ENCODE measurements around the gene RPL10A. TPM values are rescaled to one million over a fixed set of nuclear protein-coding genes. Genes with fewer than 3 reads are reported as not detected.

Gene RPL10A
- total RNA-seq, 2 donors from 2014 or later, result 998 to 1,213 TPM

DNA sequence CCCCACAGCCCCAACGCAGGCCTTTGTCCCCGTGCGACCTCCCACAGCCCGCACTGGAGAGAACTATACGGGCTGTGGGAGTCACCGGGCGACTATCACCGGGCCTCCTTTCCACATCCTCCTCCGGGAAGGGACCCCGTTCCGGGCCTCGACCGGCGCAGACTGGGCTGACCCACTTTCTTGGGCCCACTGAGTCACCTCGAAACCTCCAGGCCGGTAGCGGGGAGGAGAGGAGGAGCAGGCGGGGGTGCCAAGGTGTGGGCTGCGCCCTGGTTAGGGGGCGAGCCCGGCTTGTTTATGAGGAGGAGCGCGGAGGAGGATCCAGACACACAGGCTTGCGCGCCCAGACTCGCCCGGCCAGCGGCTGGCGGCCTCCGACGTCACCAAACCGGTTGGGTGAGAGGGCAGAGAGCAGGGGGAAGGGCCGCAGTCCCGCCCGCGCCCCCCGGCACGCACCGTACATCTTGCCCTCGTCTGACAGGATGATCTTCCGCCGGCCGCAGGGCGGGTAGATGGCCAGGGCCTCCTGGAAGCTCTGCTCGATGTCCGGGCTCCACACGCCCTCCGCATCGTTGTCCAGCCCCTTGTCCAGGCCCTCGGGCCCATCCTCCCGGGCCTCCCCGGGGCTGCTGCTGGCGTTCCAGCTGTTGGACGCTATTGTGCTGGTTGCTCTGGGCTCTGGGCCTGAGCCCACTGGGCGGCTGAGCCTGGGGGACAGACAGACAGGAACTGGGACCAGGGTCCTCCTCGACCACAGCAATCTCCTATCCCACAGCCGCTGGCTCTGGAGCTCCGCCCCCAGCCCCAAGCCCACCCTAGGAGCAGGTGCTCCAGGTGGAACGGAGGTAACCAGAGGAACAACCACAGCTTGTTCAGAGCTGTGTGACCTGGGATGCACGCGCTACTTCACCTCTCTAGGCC is 18.1 kb downstream of the RPL10A start:
- H3K9ac ChIP-seq (ENCODE audit: low read depth in 2 of 2, low read length in 2 of 2), result peak overlapping the region; percentile 68 to 89
- peak; percentile 94 for DNase-seq
- peaks cover 32% of the 10 kb centered on the region for H3K4me1 ChIP-seq
- H3K27ac ChIP-seq, result peak overlapping the region; percentile 94
- H3K4me3 ChIP-seq, result peak overlapping the region; percentile 23
- intact Hi-C loops (cut with DNase I), result no loop called here
- H3K27me3 ChIP-seq, result no peaks in the 10 kb centered on the region
- TF ChIP-seq, protein P1, sequence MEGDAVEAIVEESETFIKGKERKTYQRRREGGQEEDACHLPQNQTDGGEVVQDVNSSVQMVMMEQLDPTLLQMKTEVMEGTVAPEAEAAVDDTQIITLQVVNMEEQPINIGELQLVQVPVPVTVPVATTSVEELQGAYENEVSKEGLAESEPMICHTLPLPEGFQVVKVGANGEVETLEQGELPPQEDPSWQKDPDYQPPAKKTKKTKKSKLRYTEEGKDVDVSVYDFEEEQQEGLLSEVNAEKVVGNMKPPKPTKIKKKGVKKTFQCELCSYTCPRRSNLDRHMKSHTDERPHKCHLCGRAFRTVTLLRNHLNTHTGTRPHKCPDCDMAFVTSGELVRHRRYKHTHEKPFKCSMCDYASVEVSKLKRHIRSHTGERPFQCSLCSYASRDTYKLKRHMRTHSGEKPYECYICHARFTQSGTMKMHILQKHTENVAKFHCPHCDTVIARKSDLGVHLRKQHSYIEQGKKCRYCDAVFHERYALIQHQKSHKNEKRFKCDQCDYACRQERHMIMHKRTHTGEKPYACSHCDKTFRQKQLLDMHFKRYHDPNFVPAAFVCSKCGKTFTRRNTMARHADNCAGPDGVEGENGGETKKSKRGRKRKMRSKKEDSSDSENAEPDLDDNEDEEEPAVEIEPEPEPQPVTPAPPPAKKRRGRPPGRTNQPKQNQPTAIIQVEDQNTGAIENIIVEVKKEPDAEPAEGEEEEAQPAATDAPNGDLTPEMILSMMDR (IDR thresholded peaks at IDR 0.05), result no peak
- H3K36me3 ChIP-seq, result no peaks in the 10 kb centered on the region
- H3K9me3 ChIP-seq, result no peaks in the 10 kb centered on the region

DNA sequence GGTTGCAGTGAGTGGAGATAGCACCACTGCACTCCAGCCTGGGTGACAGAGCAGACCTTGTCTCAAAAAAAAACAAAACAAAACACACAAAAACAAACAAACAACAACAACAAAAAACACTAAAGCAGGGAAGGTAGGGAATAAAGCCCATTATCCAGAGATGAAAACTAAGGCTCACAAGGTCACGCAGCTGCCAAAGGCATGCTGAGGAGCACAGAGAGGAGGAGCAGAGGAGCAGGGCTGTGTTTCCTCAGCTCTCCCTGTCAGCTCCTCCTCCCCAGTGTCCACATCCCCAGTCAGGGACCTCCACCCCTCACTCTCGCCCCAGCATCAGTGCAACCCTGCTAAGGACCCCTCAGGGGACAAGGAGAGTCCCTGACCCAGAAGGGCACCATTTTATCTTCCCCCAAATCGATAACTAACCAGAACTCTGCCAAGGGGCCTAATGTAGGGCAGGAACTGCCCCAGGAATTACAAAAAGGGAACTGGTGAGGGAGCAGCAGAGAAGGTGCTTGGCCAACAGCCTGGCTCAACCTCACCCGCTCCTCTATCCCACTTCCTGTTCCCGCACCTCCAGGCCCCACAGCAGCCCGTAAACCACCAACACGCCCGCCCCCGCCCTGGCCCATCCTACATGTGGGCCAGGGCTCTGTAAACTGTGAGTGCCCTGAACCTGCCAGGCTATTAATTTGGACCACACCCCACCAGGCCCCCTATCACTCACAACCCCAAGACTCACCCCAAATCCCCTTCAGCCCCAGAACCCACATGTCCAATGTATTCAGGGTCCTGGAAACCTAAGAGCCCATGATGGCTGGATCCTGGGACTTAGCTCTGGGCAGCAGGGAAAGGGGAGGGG is 19.7 kb downstream of the RPL10A start:
- TF ChIP-seq, protein P1 (IDR thresholded peaks at IDR 0.05), result no peak
- Histone ChIP-seq H3K27me3 (no peaks in the 10 kb centered on the region), H3K9ac (ENCODE audit: low read depth in 2 of 2, low read length in 2 of 2) (peak overlapping the region; percentile 31 to 32), H3K9me3 (no peaks in the 10 kb centered on the region), H3K4me1 (peaks cover 32% of the 10 kb centered on the region), H3K27ac (peak overlapping the region; percentile 94), H3K4me3 (no peak overlapping the region), H3K36me3 (no peaks in the 10 kb centered on the region)
- intact Hi-C loops (cut with DNase I), result no loop called here
- peak; percentile 84 for DNase-seq

DNA sequence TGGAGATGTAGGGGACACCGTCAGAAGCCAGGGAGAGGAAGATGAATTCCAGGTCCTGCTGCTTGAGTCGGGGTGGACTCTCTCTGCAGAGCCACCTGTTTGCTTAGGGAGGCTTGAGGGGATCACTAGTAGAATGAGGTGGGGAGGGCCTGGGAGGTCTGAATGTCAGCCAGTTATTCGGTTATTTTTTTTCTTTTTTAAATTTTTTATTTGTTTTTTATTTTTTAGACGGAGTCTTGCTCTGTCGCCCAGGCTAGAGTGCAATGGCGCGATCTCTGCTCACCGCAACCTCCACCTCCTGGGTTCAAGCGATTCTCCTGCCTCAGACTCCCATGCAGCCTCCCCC is 20.3 kb downstream of the RPL10A start:
- H3K36me3 ChIP-seq, result no peaks in the 10 kb centered on the region
- H3K27ac ChIP-seq, result peak overlapping the region; percentile 94
- intact Hi-C loops (cut with DNase I), result no loop called here
- peak overlapping the region; percentile 5 to 31 for H3K9ac ChIP-seq (ENCODE audit: low read depth in 2 of 2, low read length in 2 of 2)
- H3K27me3 ChIP-seq, result no peaks in the 10 kb centered on the region
- no peak for DNase-seq
- TF ChIP-seq, protein P1 (IDR thresholded peaks at IDR 0.05), result no peak
- H3K4me3 ChIP-seq, result no peak overlapping the region
- H3K4me1 ChIP-seq, result peaks cover 32% of the 10 kb centered on the region
- no peaks in the 10 kb centered on the region for H3K9me3 ChIP-seq

DNA sequence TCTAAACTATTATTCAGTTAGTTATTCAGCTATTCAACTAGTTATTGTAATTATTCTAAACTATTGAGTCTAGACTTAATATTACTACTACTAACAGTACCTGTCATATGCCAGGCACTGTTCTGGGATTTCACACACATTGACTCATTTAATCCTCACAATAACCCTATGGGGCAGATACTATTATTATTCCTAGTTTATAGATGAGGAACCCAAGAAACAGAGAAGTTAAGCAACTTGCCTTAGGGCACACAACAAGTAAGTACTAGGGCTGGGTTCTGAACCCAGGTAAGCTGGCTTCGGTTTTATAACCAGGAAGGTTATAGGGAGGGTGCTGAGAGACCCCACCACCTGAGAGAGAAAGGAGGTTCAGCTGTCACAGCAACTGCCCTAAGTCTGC is 20.9 kb downstream of the RPL10A start:
- Histone ChIP-seq H3K4me3 (no peak overlapping the region), H3K9me3 (no peaks in the 10 kb centered on the region), H3K36me3 (no peaks in the 10 kb centered on the region), H3K9ac (ENCODE audit: low read depth in 2 of 2, low read length in 2 of 2) (no peak overlapping the region), H3K4me1 (peaks cover 37% of the 10 kb centered on the region), H3K27ac (peak overlapping the region; percentile 94), H3K27me3 (no peaks in the 10 kb centered on the region)
- TF ChIP-seq, protein P1 (IDR thresholded peaks at IDR 0.05), result no peak
- no peak for DNase-seq
- intact Hi-C loops (cut with DNase I), result no loop called here

DNA sequence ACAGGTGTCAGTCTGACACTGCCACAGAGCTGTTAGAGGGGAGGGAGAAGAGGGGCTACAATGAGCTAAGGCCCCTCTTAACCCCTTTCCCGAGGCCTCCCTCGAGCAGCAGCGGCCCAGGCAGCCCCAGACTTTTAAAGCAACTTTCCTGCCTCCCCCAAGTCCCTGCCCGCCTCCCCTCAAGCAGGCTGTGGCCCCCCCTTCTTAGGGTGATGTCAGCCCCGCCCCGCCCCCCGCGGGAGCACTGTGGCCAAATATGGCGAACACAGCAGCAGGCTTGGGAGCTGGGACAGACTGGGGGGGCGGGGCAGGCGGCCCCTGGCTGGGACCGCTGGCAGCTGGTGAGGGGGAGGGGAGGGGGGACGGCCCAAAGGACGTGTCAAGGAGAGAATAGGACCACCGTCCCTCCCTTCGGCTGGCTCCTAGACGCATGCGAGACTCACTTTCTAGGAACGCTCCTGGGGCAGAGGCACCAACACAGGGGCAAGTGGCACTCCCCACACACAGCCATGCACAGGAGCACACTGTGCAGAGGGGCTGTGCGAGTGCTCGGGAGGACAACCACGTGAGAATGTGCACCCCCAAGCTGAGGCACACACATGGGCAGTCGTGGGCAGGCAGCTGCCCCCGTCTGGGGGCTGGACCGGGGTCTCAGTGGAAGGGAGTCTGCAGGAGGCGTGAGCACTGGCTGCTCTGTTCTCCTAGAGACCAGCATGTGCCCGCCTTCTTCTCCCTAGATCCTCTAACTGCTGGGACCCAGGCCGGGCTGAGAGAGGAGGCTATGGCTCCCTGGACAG is 22.0 kb downstream of the RPL10A start:
- TF ChIP-seq, protein P1 (IDR thresholded peaks at IDR 0.05), result no peak
- H3K27ac ChIP-seq, result peak overlapping the region; percentile 94
- no peaks in the 10 kb centered on the region for H3K36me3 ChIP-seq
- intact Hi-C loops (cut with DNase I), result no loop called here
- peaks cover 42% of the 10 kb centered on the region for H3K4me1 ChIP-seq
- H3K9ac ChIP-seq (ENCODE audit: low read depth in 2 of 2, low read length in 2 of 2), result peak overlapping the region; percentile 18 to 34
- DNase-seq, result peak; percentile 59
- H3K9me3 ChIP-seq, result no peaks in the 10 kb centered on the region
- H3K27me3 ChIP-seq, result no peaks in the 10 kb centered on the region
- no peak overlapping the region for H3K4me3 ChIP-seq
